HPDE6-E6E7 (cell line): ENCODE results near the gene KNTC1.
A peak's percentile ranks its signal among the peaks of the same experiment; 100 is the strongest.
"Not testable (repeated sequence)": the region's sequence is repeated elsewhere in the genome, so short reads cannot be mapped to it uniquely, and the experiment has no call there.

Experiments
- DNase-seq: peaks from one replicate; pipeline ENCODE4 v3.0.0; 2011; ENCODE audit warnings: missing footprints; ENCODE audit errors: extremely low spot score

KNTC1 gene

GRCh38 chr12:122526683-122527477 lies at the start of gene KNTC1, which contains the start of gene RSRC2:
Gene KNTC1, plus strand, starts transcription at chr12:122527249. Its CDS starts 2,815 bp downstream, at chr12:122530064.
Gene RSRC2, minus strand, starts transcription at chr12:122526936. Its CDS starts 83 bp downstream, at chr12:122526853.
- peak; percentile 96 for DNase-seq

GRCh38 chr12:122480753-122481152 lies 46.3 kb upstream of the KNTC1 start:
- DNase-seq = no peak

GRCh38 chr12:122481861-122482260 lies 45.2 kb upstream of the KNTC1 start:
- no peak for DNase-seq

GRCh38 chr12:122483969-122484368 lies 43.1 kb upstream of the KNTC1 start:
- DNase-seq = no peak

- DNase-seq = not testable (repeated sequence)
Measured at GRCh38 chr12:122484385-122484784, 42.7 kb upstream of the KNTC1 start.

- not testable (repeated sequence) for DNase-seq
Measured at GRCh38 chr12:122486360-122486759, 40.7 kb upstream of the KNTC1 start.

GRCh38 chr12:122486805-122487426 lies 40.1 kb upstream of the KNTC1 start:
- DNase-seq = no peak

- DNase-seq = not testable (repeated sequence)
Measured at GRCh38 chr12:122487807-122488206, 39.2 kb upstream of the KNTC1 start.

GRCh38 chr12:122489038-122489437 lies 38.0 kb upstream of the KNTC1 start:
- DNase-seq = no peak

- DNase-seq = no peak
Measured at GRCh38 chr12:122491991-122492390, 35.1 kb upstream of the KNTC1 start.

GRCh38 chr12:122493222-122493621 lies 33.8 kb upstream of the KNTC1 start:
- not testable (repeated sequence) for DNase-seq

GRCh38 chr12:122495258-122495657 lies 31.8 kb upstream of the KNTC1 start:
- DNase-seq = no peak

- peak; percentile 29 for DNase-seq
Measured at GRCh38 chr12:122499991-122500684, 26.9 kb upstream of the KNTC1 start.

- peak; percentile 97 for DNase-seq
Measured at GRCh38 chr12:122500685-122501488, 26.2 kb upstream of the KNTC1 start, which contains the start of gene ZCCHC8. Gene ZCCHC8, minus strand, starts transcription at chr12:122500932. Its CDS starts 92 bp downstream, at chr12:122500840.

GRCh38 chr12:122501489-122501989 lies 25.5 kb upstream of the KNTC1 start:
- DNase-seq = no peak

GRCh38 chr12:122503147-122503751 lies 23.8 kb upstream of the KNTC1 start:
- no peak for DNase-seq

GRCh38 chr12:122503783-122504590 lies 23.1 kb upstream of the KNTC1 start:
- DNase-seq = no peak

GRCh38 chr12:122505419-122506051 lies 21.5 kb upstream of the KNTC1 start:
- no peak for DNase-seq

GRCh38 chr12:122506393-122506938 lies 20.6 kb upstream of the KNTC1 start:
- DNase-seq = no peak
